ENCODE data around the gene RPP14. TPM values are rescaled to one million over a fixed set of nuclear protein-coding genes. Genes with fewer than 3 reads are reported as not detected.

RPP14 gene
- total RNA-seq, 3 donors from 2014 or later, result 21.6 to 24.8 (median 23.8) TPM

DNA sequence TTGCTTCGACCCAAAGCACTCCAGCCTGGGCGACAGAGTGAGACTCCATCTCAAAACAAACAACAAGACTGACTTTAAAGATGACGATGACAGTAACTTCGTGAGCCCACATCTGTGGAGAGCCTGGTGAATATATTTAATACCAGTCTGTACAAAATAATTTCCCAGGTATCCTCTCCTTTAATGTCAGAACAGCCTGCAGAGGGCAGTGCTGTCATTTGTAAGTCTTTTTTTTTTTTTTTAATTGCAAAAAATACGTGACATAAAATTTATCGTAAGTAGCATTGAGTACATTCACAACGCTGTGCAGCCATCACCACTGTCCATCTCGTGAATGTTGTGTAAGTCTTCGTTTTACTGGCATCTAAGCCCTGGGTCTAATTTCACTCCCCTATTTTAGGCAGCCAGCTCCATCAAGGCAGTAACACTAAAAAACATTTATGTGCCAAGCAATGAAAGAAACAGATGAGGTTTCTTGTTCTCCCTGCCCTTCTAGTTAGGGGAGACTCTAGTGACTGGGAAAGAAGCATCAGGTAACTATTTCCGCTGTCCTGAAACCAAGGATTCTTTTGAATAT, 1.7 kb downstream of the RPP14 start:
- H3K9me3 Mint-ChIP-seq, result no peaks in the 10 kb centered on the region
- H3K4me1 Mint-ChIP-seq (ENCODE audit: low read depth), result peaks cover 35% of the 10 kb centered on the region
- peak overlapping the region; percentile 98 for H3K4me3 Mint-ChIP-seq
- H3K36me3 Mint-ChIP-seq (ENCODE audit: insufficient read depth), result peaks cover 18% of the 10 kb centered on the region
- H3K27me3 Mint-ChIP-seq (ENCODE audit: low read depth), result peaks cover 3% of the 10 kb centered on the region
- DNase-seq (no peak), ATAC-seq (no peak)

DNA sequence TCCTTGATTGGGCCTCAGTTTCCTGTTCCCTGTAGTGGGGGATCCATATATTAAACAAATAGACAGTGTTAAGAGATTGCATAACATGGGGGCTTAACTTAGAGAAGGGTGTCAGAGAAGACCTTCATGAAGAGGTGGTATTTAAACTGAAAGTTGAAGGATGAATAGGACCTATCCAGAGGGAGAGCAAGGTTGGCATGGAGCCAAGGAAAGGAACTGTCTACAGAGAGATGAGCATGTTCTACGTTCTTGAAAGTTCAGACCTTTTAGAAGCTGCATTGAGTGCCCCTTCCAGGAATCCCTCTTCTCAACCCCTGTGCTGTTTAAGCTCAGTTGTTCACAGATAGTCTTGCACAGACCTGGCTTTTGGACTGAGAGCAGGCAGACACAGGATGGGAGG, 2.7 kb downstream of the RPP14 start:
- H3K4me3 Mint-ChIP-seq, result peak overlapping the region; percentile 98
- no peaks in the 10 kb centered on the region for H3K9me3 Mint-ChIP-seq
- peaks cover 37% of the 10 kb centered on the region for H3K4me1 Mint-ChIP-seq (ENCODE audit: low read depth)
- DNase-seq, result no peak
- ATAC-seq, result no peak
- H3K27me3 Mint-ChIP-seq (ENCODE audit: low read depth), result no peaks in the 10 kb centered on the region
- H3K36me3 Mint-ChIP-seq (ENCODE audit: insufficient read depth), result peaks cover 18% of the 10 kb centered on the region

DNA sequence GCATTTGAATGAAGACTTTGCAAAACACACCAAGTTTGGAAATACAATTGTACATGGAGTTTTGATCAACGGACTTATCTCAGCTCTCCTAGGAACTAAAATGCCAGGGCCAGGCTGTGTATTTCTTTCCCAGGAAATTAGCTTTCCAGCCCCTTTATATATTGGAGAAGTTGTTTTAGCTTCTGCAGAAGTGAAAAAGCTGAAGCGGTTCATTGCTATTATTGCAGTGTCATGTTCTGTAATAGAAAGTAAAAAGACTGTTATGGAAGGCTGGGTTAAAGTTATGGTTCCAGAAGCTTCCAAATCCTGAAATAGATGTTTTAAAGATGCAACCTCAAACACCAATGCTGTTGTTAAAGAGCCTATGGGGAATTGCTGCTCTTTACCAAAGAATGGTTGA, 11.8 kb downstream of the RPP14 start:
- ATAC-seq (no peak), DNase-seq (no peak)
- Mint-ChIP-seq H3K36me3 (ENCODE audit: insufficient read depth) (peaks cover 28% of the 10 kb centered on the region), H3K4me1 (ENCODE audit: low read depth) (peaks cover 8% of the 10 kb centered on the region), H3K9me3 (no peaks in the 10 kb centered on the region), H3K27me3 (ENCODE audit: low read depth) (no peaks in the 10 kb centered on the region), H3K4me3 (no peak overlapping the region)

DNA sequence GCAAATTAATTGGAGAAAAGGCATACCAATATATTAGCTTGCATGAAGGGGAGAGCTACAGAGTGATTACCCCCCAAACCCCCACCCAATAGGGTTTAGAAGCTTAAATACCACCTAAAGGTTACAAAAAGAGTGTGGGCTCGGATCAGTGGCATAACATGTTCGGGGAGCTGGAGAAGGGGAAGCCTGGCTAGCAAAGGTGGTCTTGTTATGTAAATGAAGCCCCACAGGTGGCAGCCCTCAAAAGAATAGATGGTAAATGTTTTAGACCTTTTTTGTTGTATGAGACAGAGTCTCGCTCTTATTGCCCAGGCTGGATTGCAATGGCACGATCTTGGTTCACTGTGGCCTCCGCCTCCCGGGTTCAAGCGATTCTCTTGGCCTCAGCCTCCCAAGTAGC, 15.7 kb downstream of the RPP14 start:
- H3K4me1 Mint-ChIP-seq (ENCODE audit: low read depth), result peaks cover 31% of the 10 kb centered on the region
- peaks cover 14% of the 10 kb centered on the region for H3K36me3 Mint-ChIP-seq (ENCODE audit: insufficient read depth)
- ATAC-seq (no peak), DNase-seq (no peak)
- H3K4me3 Mint-ChIP-seq, result no peak overlapping the region
- no peaks in the 10 kb centered on the region for H3K27me3 Mint-ChIP-seq (ENCODE audit: low read depth)
- H3K9me3 Mint-ChIP-seq, result no peaks in the 10 kb centered on the region

DNA sequence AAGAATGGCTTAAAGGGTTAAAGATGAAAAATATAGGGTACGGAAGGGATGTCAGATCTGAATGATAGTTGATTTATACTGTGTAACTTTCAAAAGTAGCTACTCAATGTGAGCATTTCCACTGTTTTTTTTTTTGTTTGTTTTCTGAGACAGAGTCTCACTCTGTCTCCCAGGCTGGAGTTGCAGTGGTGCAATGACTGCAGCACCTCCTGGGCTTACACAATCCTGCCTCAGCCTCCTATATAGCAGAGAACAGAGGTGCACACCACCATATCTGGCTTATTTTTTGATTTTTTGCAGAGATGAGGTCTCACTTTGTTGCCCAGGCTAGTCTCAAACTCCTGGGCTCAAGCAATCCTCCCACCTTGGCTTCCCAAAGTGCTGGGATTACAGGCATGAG, 16.7 kb downstream of the RPP14 start:
- H3K9me3 Mint-ChIP-seq, result no peaks in the 10 kb centered on the region
- no peak overlapping the region for H3K4me3 Mint-ChIP-seq
- DNase-seq (no peak), ATAC-seq (no peak)
- H3K27me3 Mint-ChIP-seq (ENCODE audit: low read depth), result no peaks in the 10 kb centered on the region
- H3K36me3 Mint-ChIP-seq (ENCODE audit: insufficient read depth), result peaks cover 7% of the 10 kb centered on the region
- peaks cover 31% of the 10 kb centered on the region for H3K4me1 Mint-ChIP-seq (ENCODE audit: low read depth)

DNA sequence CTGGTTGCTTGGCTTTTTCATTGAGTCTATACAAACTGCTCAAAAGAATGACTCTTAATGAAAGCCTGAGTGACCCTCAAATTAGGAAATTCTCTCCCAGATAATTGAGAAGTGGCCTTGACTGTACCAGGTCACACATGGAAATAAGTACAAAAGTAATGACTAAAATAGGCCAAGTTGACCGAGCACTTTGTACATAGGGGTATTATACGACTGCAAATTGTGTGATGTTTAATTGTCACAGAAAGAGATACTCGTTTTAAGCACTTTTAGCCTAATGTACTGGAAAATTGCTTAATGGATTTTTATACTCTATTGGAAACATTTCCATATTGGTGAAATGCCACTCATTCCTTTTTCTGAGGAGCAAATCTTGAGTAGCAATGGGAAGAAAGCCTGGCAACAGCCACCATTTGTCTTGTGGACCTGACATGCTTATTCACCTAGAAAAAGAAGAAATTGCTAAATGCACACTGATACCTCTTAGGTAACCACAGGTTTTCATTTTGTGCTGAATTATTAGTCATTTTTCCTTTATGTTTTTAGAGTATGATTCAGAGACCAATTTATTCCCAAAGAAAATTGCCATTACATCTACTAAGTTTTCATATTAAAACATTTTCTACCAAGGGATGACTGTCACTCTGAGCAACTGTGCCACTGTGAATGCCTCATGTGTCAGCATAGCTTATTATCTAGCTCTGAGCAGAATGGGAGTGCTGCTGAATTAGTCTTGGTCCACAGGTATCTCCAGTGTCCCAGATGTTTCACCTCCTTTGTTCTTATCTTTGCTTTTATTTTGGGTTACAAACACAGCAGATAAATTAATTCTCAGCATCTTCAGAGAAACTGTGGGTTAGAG, 17.7 kb downstream of the RPP14 start:
- Mint-ChIP-seq H3K9me3 (no peaks in the 10 kb centered on the region), H3K4me1 (ENCODE audit: low read depth) (peaks cover 31% of the 10 kb centered on the region), H3K36me3 (ENCODE audit: insufficient read depth) (peaks cover 4% of the 10 kb centered on the region), H3K27me3 (ENCODE audit: low read depth) (no peaks in the 10 kb centered on the region), H3K4me3 (peak overlapping the region; percentile 19)
- peak; percentile 90 to 92 for ATAC-seq
- DNase-seq, result no peak

DNA sequence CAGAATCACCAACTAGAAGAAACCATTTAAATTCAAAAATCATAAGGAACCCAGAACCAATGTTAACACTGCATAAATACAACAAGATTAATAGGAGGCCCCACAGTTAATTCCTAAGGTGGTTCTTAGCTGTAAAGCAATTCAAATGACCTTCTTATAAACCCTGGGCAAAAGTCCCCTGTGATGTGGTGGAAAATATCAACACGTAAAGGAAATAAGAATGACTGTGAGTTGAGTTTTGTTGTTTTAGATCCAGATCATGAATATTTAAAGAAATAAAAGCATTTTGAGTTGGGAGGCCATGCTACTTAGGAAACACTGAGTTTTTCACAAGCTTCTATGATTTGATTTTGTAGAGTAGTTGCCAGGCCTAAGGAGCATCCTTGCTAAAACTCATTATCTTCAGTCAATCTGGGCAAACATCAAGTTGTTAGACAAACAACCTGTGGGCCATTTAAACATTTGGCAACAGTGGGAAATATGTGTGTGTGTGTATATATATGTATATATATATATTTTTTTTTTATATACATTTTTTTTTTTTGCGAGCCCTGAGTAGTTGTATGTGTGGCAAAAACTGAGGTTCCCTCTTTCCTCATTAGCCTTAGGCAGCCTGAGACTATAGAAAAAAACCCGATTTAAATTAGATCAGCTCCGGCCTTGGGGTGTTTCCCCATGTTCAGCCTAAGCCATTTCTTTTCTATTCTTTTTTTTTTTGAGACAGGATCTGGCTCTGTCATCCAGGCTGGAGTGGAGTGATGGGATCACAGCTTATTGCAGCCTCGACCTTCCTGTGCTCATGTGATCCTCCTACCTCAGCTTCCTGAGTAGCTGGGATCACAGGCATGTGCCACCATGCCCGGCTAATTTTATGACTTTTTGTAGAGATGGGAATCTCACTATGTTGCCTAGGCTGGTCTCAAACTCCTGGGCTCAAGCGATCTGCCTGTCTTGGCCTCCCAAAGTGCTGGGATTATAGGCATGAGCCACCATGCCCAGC, 18.6 kb downstream of the RPP14 start:
- peak overlapping the region; percentile 38 for H3K4me3 Mint-ChIP-seq
- H3K4me1 Mint-ChIP-seq (ENCODE audit: low read depth), result peaks cover 31% of the 10 kb centered on the region
- DNase-seq, result no peak
- peaks cover 3% of the 10 kb centered on the region for H3K36me3 Mint-ChIP-seq (ENCODE audit: insufficient read depth)
- H3K9me3 Mint-ChIP-seq, result no peaks in the 10 kb centered on the region
- no peaks in the 10 kb centered on the region for H3K27me3 Mint-ChIP-seq (ENCODE audit: low read depth)
- peak; percentile 51 to 66 for ATAC-seq

DNA sequence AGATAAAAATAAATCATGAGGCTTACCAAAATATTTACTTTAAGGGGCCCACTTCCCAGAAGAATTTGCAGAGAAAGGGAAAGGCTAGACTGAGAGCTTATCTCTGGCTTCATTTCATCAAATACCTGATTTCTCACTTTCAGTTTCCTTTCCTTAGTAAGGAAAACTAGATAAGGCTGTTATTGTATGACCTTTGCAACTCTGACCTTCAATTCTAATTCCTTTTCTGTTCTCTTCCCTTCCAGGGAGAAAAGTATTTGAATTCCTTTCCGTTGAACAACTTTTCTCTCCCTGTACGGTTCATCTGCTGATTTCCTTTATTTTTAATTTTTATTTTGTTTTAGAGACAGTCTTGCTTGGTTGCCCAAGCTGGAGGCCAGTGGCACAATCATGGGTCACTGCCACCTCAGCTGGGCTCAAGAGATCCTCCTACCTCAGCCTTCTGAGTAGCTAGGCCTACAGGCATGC, 19.5 kb downstream of the RPP14 start:
- no peak for ATAC-seq
- no peaks in the 10 kb centered on the region for H3K9me3 Mint-ChIP-seq
- peaks cover 31% of the 10 kb centered on the region for H3K4me1 Mint-ChIP-seq (ENCODE audit: low read depth)
- H3K27me3 Mint-ChIP-seq (ENCODE audit: low read depth), result no peaks in the 10 kb centered on the region
- no peak overlapping the region for H3K4me3 Mint-ChIP-seq
- no peaks in the 10 kb centered on the region for H3K36me3 Mint-ChIP-seq (ENCODE audit: insufficient read depth)
- no peak for DNase-seq

DNA sequence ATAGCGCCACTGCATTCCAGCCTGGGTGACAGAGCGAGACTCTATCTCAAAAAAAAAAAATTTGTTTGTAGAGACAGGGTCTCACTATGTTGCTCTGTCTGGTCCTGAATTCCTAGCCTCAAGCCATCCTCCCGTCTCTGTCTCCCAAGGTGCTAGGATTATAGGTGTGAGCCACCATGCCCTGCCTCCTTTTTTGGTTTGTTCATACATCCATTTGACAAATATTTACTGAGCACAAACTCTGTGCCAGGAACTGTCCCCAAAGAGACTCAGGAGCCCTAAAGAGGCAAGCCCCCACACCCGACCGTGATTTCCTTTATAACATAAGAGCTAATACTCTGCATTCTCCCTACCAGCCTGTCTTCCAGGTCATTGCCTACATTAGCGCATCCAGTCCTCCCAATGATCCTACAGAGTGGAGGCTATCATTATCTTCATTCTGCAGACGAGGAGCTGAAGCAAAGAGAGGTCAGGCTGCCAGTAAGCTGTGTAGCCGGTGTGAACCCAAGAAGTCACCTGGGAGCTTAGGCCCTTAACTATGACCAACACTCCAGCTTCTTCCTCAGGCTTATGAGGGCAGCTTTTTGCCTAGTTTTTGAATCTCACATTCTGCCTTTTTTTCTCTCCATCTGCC, 20.3 kb downstream of the RPP14 start:
- ATAC-seq, result no peak
- no peaks in the 10 kb centered on the region for H3K36me3 Mint-ChIP-seq (ENCODE audit: insufficient read depth)

DNA sequence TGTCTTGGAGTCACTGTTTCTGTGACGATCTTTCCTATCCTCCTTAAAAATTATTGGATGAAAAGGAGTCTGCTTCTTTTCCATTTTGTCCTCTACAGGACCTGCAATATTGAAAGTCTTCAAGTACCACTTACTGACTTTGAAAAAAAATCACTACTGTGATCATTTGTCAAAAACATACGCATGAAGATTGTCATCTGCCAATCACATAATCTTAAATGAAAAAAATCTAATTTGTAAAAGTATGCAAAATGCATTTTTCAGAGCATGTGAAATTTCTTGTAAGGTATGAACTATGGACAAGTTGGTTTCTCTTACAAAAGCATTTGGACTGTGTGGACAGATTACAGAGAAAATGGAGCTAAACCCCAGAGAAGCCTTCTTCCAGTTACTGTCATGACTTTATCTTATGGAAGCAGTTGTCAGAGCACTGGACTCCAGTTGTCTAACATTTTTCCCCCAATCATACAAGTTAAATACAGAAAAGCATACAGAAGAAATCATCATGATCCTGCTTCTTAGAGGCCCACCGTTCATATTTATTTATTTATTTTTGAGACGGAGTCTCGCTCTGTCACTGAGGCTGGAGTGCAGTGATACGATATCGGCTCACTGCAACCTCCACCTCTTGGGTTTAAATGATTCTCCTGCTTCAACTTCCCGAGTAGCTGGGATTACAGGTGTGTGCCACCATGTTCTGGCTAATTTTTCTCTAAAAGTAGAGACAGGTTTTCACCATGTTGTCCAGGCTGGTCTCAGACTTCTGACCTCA, 23.3 kb downstream of the RPP14 start:
- no peaks in the 10 kb centered on the region for H3K36me3 Mint-ChIP-seq (ENCODE audit: insufficient read depth)
- H3K27me3 Mint-ChIP-seq (ENCODE audit: low read depth), result no peaks in the 10 kb centered on the region

More for the DNA sequence above, 20.3 kb downstream of the RPP14 start:
- no peak for DNase-seq
- no peaks in the 10 kb centered on the region for H3K27me3 Mint-ChIP-seq (ENCODE audit: low read depth)
- no peak overlapping the region for H3K4me3 Mint-ChIP-seq
- H3K4me1 Mint-ChIP-seq (ENCODE audit: low read depth), result peaks cover 34% of the 10 kb centered on the region
- no peaks in the 10 kb centered on the region for H3K9me3 Mint-ChIP-seq

DNA sequence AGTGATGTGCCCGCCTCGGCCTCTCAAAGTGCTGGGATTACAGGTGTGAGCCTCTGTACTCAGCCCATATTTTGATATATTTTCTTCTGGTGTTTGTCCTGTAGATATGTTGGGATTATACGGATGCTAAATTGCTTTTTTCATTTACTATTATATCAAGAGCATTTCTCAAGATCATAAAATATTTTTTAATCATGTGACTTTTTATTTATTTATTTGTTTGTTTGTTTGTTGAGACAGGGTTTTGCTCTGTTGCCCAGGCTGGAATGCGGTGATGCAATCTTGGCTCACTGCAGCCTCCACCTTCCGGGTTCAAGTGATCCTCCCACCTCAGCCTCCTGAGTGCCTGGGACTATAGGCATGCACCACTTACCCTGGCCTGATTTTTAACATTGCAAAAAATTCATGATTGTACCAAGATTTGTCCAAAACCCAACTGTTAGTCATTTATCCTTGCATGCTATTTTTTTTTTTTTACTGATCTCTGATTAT, 23.9 kb downstream of the RPP14 start:
- H3K36me3 Mint-ChIP-seq (ENCODE audit: insufficient read depth), result no peaks in the 10 kb centered on the region
- no peak overlapping the region for H3K4me3 Mint-ChIP-seq
- H3K27me3 Mint-ChIP-seq (ENCODE audit: low read depth), result no peaks in the 10 kb centered on the region
- no peak for DNase-seq
- H3K4me1 Mint-ChIP-seq (ENCODE audit: low read depth), result peaks cover 35% of the 10 kb centered on the region
- H3K9me3 Mint-ChIP-seq, result no peaks in the 10 kb centered on the region
- ATAC-seq, result no peak

More for the DNA sequence above, 23.3 kb downstream of the RPP14 start:
- no peak for DNase-seq
- no peaks in the 10 kb centered on the region for H3K9me3 Mint-ChIP-seq
- H3K4me3 Mint-ChIP-seq, result no peak overlapping the region
- ATAC-seq, result no peak
- H3K4me1 Mint-ChIP-seq (ENCODE audit: low read depth), result peaks cover 35% of the 10 kb centered on the region

DNA sequence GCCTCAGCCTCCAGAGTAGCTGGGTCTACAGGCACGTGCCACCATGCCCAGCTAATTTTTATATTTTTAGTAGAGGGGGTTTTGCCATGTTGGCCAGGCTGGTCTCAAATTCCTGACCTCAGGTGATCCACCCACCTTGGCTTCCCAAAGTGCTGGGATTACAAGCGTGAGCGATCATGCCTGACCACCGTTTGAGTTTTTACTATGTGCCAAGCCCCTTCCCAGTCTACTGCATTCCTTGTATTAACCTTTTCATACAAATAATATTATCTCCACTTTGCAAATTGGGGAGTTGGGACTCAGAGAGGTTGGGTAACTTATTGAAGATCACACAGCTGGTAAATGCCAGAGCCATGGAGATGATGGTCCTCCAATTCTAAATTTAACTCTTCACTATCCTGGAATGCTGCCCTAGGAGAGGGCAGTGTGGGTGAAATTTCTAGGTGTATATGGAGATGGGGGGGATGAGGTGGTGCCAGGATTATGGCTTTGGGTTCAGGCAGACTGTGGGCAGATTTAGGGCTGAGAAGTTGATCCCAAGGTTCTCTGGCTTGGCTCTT, 25.6 kb downstream of the RPP14 start:
- Mint-ChIP-seq H3K27me3 (ENCODE audit: low read depth) (no peaks in the 10 kb centered on the region), H3K4me1 (ENCODE audit: low read depth) (peaks cover 38% of the 10 kb centered on the region), H3K4me3 (peak overlapping the region; percentile 74), H3K36me3 (ENCODE audit: insufficient read depth) (peaks cover 2% of the 10 kb centered on the region), H3K9me3 (no peaks in the 10 kb centered on the region)
- ATAC-seq (no peak), DNase-seq (no peak)
